Activated CD4-positive, alpha-beta T cell treated with anti-CD3 and anti-CD28 coated beads, Interleukin-2, amount 50 U/mL, for 16 hours (primary cell): ENCODE measurements around the gene CAPZA3.
"Not testable (repeated sequence)": the region's sequence is repeated elsewhere in the genome, so short reads cannot be mapped to it uniquely, and the experiment has no call there.

Source experiments
- DNase-seq: peaks from one replicate; pipeline ENCODE4 v3.0.0-alpha.2; 2020

CAPZA3 gene

DNA sequence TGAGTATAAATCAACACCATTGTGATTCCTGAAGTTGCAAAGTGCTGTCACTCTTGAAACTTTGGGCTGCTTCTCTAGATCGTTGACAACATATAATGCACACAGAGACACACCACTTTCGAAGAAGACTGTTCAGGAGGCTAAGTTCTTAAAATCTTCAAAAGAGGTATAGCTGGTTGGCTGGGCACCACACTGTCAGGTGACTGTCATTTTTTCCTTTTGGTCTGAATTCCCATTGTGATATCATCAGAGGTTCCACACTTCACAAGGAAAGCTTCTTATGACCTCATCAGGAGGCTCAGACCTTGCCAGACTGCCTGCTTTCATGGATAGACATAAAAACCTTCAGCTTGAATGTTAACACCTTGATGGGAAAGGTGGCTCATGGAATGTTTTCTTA is at the start of gene CAPZA3, which contains the start of gene PLCZ1:
Gene CAPZA3, plus strand, starts transcription at position 301 of the 400 bp plus-strand sequence. CDS start 150 bp downstream, outside the sequence.
Gene PLCZ1, minus strand, starts transcription at position 194 of the 400 bp plus-strand sequence. CDS start 641 bp downstream, outside the sequence.
- no peak for DNase-seq

DNA sequence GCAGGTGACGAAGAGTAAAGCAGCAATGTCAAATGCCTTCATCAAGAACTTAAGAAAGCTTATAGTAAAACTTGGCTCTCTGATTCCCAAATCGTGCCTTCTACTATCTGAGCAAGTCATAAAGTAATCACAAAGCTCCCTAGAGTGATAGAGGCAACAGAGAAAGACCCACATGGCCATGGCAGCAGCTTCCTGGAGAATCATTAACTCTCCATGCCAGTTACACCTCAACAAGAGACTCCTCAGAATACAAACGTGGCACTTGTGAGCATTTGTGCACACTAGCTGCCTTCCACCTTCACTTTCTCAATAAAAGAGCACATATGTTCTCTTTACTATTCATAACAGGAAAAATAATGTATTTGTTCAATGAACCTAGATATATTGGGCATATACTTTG is 48.1 kb upstream of the CAPZA3 start:
- no peak for DNase-seq

DNA sequence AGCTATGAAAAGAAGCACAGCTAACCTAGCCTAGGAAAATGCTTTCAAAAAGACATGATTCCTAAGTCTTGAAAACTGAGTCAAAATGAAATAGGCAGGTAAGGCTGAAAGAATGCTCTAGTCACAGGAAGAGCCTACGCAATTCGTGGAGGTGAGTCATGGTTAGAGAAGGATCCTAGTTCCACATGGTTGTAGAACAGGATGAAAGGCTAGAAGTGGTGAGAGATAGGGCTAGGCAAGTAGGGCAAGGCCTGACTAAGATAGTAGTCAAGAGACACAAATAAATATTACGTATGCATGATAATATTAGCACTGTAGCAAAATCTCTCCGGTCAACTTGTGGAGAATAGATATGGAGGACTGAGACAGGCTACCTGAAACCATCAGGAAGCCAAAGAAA is 47.3 kb upstream of the CAPZA3 start:
- no peak for DNase-seq

DNA sequence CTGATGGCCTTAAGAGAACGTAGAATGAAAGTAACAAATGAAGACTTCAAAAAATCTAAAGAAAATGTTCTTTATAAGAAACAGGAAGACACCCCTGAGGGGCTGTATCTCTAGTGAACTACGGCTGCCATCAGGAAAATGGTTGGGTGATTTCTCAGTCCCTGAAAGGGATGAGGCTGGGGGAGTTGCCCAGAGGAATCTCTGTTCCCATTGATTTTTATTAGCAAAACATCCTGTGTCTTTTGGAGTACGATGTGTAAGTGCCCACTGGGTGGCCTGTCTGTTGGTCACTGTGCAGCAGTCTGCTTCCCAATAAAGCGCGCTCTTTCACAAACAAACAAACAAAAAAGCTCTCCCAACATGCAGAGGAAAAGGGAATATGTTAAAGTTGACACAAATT is 43.9 kb upstream of the CAPZA3 start:
- DNase-seq: not testable (repeated sequence)

DNA sequence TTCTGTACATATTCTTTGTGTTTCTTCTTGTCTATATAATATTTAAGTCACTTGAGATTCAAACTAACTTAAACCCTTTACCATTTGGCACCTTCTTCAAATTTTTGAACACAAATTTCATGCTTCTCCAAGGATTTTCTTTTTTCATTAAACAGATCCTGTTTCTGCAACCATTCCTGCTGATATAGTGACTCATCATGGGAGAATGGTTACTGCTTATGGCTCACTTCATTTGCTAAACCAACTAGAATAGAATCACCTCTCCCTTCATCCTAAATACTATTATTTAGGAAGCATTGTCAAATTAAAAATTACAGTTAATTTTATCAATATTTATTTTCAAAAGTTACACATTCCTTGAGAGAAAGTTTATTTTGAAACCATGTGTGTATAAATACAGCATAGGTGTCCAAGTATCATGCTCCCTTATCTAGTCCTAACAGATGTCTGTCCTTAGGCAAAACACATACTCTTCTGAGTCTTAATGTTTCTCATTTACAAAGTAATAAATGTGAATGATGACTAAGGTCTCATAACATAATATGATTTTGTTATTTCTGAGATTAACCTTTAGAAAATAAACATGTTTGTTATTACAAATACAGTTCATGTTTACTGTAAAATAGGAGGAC is 40.8 kb upstream of the CAPZA3 start:
- DNase-seq: no peak

- DNase-seq: no peak
Observed at GRCh38 chr12:18700271-18700670, 37.6 kb upstream of the CAPZA3 start.

DNA sequence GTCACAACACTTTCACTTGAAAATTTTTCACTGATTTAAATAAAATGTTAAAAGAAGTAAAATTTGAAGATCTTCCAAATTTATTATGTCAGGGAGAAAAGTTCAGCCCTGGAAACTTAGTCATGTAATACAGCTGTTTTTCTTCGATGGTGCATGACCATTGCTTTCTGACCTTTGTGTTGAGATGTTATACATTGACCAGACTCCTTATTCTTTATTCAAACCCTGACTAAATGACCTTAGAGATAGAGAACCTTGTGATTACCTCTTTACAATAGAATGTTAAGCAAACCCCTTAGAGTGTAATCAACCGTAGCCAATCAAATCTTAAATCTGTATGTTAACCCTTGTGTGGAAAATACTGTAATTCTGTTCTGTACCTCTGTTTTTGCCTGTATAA is 34.6 kb upstream of the CAPZA3 start:
- no peak for DNase-seq

- DNase-seq: no peak
Observed at GRCh38 chr12:18703911-18704310, 34.0 kb upstream of the CAPZA3 start.

DNA sequence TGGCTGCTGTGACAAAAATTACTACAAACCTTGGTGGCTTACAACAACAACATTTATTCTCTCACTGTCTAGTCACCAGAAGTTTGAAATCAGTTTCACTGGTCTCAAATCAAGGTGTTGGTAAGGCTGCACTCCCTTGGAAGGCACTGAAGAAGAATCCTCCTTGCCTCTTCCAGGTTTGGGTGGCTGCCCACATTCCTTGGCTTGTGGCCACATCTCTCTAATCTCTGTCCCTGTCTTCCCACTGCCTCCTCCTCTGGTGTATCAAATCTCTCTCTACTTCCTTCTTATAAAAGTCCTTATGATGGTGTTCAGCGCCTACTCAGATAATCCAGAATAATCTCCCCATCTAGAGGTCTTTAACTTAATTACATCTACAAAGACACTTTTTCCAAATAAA is 31.1 kb upstream of the CAPZA3 start:
- no peak for DNase-seq

- no peak for DNase-seq
Observed at GRCh38 chr12:18716236-18716635, 21.7 kb upstream of the CAPZA3 start.

- DNase-seq: no peak
Observed at GRCh38 chr12:18718462-18718861, 19.5 kb upstream of the CAPZA3 start.

DNA sequence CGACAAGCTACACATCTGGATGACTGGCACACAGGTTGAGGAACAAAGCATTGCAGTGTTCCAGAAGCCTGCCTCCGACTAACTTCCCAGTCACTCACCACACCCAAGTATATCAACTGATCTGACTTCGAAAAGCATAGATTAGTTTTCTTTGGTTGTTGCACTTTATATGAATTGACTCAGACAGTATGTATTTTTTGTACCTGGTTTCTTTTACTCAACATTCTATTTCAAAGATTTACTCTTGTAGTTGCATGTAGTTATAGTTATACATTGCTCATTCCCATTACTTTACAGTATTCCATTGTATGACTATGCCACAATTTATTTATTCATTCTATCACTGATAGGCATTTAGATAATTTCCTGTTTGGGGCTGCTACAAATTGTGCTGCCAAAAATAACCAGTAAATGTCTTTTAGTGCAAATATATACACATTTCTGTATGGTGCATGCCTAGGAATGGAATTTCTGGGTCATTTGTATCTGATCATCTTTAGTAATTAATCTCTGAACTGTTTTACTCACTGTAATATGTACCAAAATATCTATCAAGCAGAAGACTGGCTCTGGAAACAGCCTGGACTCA is 17.9 kb upstream of the CAPZA3 start:
- DNase-seq: no peak

- no peak for DNase-seq
Observed at GRCh38 chr12:18720690-18721089, 17.2 kb upstream of the CAPZA3 start.

GRCh38 chr12:18721452-18721851 is 16.5 kb upstream of the CAPZA3 start:
- DNase-seq: no peak

DNA sequence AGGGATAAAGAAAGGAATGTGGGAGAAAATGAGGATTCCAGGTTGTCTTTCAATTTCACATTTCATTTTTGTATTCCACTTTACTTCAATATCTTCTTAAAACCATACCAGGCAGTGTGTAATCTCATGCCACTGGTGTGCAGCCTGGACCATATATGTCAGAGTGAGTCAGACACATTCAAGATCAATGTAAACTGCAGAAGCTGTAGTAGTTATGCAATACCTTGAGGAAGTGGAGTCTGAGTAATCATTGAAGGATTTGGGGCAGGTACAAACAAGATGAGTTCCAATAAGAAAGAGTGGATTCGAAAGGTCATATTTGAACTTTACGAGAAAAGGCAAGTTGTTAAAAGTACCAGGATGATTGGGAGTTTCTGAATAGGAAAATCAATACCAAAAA is 14.2 kb upstream of the CAPZA3 start:
- DNase-seq: no peak

- no peak for DNase-seq
Observed at GRCh38 chr12:18731156-18731555, 6.8 kb upstream of the CAPZA3 start.

DNA sequence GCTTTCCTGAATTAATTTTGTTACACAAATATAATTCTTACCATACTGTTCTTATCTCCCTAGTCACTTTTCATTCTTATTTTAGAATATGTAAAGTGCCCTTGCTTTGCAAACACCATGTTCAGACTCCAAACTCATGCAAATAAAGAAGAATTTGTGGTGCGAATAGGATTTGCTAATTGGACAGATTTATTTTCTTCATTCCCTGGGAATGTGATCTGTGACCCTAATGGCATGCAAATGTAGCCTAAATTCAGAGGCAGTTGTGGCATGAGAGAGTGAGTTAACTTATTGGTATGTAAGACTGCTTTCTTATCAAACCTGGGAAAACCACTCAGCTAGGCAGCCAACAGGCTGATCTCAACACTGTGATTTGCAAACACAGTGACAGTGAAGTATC is 10.0 kb downstream of the CAPZA3 start:
- no peak for DNase-seq

GRCh38 chr12:18749386-18749957 is 11.6 kb downstream of the CAPZA3 start:
- DNase-seq: no peak

- DNase-seq: no peak
Observed at GRCh38 chr12:18750085-18750484, 12.2 kb downstream of the CAPZA3 start.

DNA sequence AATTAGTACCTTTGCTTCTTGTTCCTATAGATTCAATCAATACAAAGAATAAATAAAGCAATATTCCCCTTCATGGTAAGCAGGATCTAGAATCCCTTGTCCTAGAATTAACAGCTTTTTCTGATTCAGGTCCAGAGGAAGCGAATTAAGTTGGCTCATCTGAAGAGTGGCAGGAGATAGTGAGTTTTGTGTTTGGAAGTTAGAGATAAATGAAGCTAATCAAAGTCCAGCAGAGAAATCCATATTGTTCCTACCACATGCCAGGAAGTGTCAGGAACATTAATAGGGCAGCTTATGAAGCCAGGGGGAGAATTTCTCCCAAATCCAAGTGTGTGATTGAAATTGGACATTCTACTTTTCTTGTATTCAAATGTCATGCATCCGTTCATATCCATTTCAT is 13.9 kb downstream of the CAPZA3 start:
- no peak for DNase-seq

GRCh38 chr12:18752280-18752920 is 14.5 kb downstream of the CAPZA3 start:
- DNase-seq: no peak

DNA sequence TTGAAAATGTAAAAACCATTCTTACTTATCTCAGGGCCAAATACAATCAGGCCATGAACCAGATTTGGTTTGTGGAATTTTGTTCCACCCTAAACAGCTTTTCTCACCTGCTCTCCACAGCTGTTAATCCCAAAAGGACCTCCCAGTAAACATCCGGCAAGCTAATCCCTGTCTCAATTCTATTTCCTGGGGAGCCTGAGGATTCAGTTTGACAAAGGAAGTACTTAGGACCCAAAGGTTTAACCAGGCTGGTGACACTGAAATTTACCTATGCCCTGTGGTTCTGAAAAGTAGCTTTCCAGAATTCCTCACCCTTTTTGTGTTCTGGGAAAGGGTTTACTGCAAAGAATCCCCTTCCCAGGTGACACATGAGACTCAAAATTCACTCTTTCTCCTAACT is 15.0 kb downstream of the CAPZA3 start:
- DNase-seq: no peak

GRCh38 chr12:18753481-18754123 is 15.7 kb downstream of the CAPZA3 start:
- DNase-seq: no peak
